Measurements from ENCODE around the gene SLC35F3. TPM values are rescaled to one million over a fixed set of nuclear protein-coding genes. Genes with fewer than 3 reads are reported as not detected.

The SLC35F3 gene
- total and polyA plus RNA-seq, 9 of the 15 experiments (the other 6 are each of a cell fraction or from before 2014, with no cell fraction given) = 0.04 to 0.07 (median 0.04) TPM; not detected in 6

GRCh38 chr1:234154320-234155251, 250.1 kb downstream of the SLC35F3 start (continued):
- TF ChIP-seq MEIS2 (IDR thresholded peaks at IDR 0.05; ENCODE audit: partially characterized antibody) = peak; percentile 9
- TF ChIP-seq NCOA2 (IDR thresholded peaks at IDR 0.05; ENCODE audit: partially characterized antibody in 2 of 2) = no peak
- TF ChIP-seq ZNF253 (CRISPR knock-in tag; conservative IDR thresholded peaks at IDR 0.05) = no peak
- TF ChIP-seq TBL1XR1 (IDR thresholded peaks at IDR 0.05; ENCODE audit: low read length in 2 of 2) = no peak
- no peak for TF ChIP-seq UBTF (IDR thresholded peaks at IDR 0.05; ENCODE audit: borderline replicate concordance in 1 of 2, low read depth in 2 of 2, low read length in 2 of 2)
- no peak for TF ChIP-seq TCF7 (IDR thresholded peaks at IDR 0.05; ENCODE audit: borderline replicate concordance)
- no peak for TF ChIP-seq SP2 (IDR thresholded peaks at IDR 0.05; ENCODE audit: extremely low read depth, low read depth, low read length, poor library complexity, severe bottlenecking)
- peak; percentile 58 for TF ChIP-seq EGR1 (conservative IDR thresholded peaks at IDR 0.05)
- no peak for TF ChIP-seq SFPQ (IDR thresholded peaks at IDR 0.05; ENCODE audit: low read depth, low read length)
- TF ChIP-seq PCBP2 (IDR thresholded peaks at IDR 0.05; ENCODE audit: low read depth, low read length, poor library complexity, severe bottlenecking) = no peak
- no peak for TF ChIP-seq PTBP1 (IDR thresholded peaks at IDR 0.05; ENCODE audit: low read depth, low read length)
- TF ChIP-seq WHSC1 (IDR thresholded peaks at IDR 0.05; ENCODE audit: low read length) = no peak
- TF ChIP-seq GATAD2B (IDR thresholded peaks at IDR 0.05; ENCODE audit: borderline replicate concordance) = no peak

All from K562 (cell line).